GM13976 (cell line): Measurements from ENCODE around the gene DCX.

Experiments
- DNase-seq: peaks from one replicate; pipeline ENCODE4 v3.0.0; 2012; ENCODE audit warnings: low spot score
- CTCF ChIP-seq: IDR thresholded peaks from 2 replicates; pipeline ENCODE4 v1.5.1; 2012; ENCODE audit warnings: borderline replicate concordance, mild to moderate bottlenecking; ENCODE audit not compliant: insufficient read depth; ENCODE audit errors: extremely low read depth, missing control alignments, control extremely low read depth
- in situ Hi-C: fragments of 300-500 bp; cut with MboI; formaldehyde crosslinking; loops from one replicate; pipeline ENCODE4 v1.12.0; 2022; ENCODE audit warnings: low sequenced_read_pairs, mixed read lengths, inconsistent platforms; ENCODE audit not compliant: unreplicated experiment

DCX gene

GRCh38 chrX:111395149-111395548 is 16.8 kb downstream of the DCX start:
- DNase-seq = no peak
- TF ChIP-seq CTCF = no peak
- in situ Hi-C loops = no loop called here

DNA sequence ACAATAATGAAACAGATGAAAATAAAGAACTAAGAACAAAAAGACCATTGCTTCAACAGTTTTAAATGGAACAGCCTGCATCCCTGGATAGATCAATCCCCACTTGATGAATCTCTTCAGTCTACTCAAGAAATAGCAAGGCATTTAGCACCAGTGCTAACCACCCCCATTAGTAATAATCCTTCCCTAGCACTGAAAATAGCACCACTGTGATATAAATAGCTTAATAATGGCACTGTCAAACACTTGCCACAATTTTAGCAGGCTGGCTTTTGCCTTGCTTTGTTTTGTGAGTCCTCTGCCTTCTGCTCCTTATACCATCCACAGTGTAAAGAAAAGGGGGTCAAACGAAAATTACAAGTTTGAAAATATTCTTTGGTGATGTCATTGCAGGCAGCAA is 17.4 kb downstream of the DCX start:
- TF ChIP-seq CTCF = no peak
- no peak for DNase-seq
- in situ Hi-C loops = no loop called here

GRCh38 chrX:111387470-111388070 is 24.4 kb downstream of the DCX start:
- no peak for DNase-seq
- in situ Hi-C loops = no loop called here
- TF ChIP-seq CTCF = no peak

DNA sequence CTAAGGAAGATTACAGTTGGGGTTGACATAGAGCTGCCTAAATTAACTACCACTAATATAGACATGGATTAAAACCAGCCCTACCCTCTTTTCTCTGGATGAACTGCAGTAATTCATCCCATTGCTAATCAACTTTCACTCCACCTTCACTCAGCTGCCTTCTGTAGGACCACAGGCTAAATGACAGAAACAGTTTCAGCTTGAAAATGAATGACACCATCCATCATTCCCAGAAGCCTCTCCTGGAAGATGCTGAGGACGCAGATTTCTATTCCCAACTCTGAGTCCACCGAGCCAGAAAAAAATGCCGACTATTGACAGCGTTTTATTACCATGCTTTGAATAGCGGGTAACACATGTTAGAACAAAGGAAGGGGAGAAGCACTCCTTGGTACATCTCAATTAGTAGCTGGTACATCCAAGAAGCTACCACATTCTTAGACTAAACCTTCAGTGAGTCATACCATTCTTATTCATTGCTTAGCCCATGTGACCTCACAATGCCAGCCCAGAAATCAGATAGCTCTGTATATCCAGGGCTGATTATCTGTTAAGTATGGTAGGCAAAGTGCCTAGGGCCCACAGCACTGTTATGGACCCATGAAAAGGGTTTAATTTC is 25.3 kb downstream of the DCX start:
- no peak for TF ChIP-seq CTCF
- in situ Hi-C loops = no loop called here

GRCh38 chrX:111386077-111386476 is 25.9 kb downstream of the DCX start:
- no peak for TF ChIP-seq CTCF
- in situ Hi-C loops = no loop called here

More for the DNA sequence above, 25.3 kb downstream of the DCX start:
- no peak for DNase-seq

GRCh38 chrX:111382277-111382676 is 29.7 kb downstream of the DCX start:
- TF ChIP-seq CTCF = no peak
- no peak for DNase-seq
- in situ Hi-C loops = no loop called here

More at GRCh38 chrX:111386077-111386476, 25.9 kb downstream of the DCX start:
- no peak for DNase-seq

DNA sequence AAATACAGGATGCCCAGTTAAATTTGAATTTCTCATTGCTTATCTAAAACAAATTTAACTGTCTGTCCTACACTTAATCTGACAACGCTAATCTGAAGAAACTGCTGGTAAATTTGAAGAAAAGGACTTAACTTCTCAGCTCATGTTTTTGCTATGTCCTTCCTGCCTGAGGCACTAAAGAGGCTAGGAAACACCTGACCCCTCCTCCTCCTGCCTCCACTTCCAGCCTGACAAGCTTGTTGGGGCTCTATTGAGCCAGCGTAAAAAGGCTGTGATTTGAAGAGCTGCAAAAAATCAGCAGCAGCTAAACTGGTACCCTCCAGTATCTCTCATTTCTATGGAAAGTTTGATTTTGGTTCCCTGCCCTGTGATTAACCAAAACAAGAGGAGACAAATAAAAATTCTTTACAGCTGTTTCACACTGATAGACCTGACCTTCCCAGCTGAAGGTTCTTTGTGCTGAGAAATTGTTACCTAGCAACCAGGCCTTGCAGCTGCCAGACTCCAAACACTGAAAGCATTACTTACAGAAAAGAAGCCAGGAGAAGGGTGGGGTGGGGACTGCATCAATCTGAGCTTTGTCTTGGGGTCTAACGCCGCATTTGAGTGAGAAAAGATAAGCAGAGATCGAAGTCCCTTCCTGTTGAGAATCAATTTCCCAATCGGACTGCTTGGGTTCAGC is 35.0 kb downstream of the DCX start:
- DNase-seq = no peak
- in situ Hi-C loops = no loop called here
- TF ChIP-seq CTCF = no peak
